Kidney epithelial cell (primary cell): ENCODE data around the gene STK39. TPM values are rescaled to one million over a fixed set of nuclear protein-coding genes. Genes with fewer than 3 reads are reported as not detected.

Experiments used
- DNase-seq: peaks from one replicate; pipeline ENCODE4 v3.0.0-alpha.2; 2010; ENCODE audit warnings: low read depth
- H3K27me3 ChIP-seq: 2 replicates; pipeline ENCODE4 v1.6.0; 2011; ENCODE audit warnings: low read length; ENCODE audit not compliant: control insufficient read depth, insufficient read depth
- H3K36me3 ChIP-seq: 2 replicates; pipeline ENCODE4 v1.5.1; 2011; ENCODE audit warnings: low read length; ENCODE audit not compliant: control insufficient read depth, insufficient read depth
- H3K4me3 ChIP-seq: 2 replicates; pipeline ENCODE4 v1.5.1; 2011; ENCODE audit warnings: low read depth, mild to moderate bottlenecking, control low read depth, low read length
- total RNA-seq: library from RNA; depleted of rRNA; stranded (reverse); fragments of >200 nt; gene quantifications from 2 replicates; pipeline ENCODE4 v1.2.3, GENCODE V29; 2015
- TF ChIP-seq, protein P1 (sequence below): IDR thresholded peaks from 2 replicates; pipeline ENCODE4 v1.5.1; 2011; ENCODE audit warnings: mild to moderate bottlenecking, moderate library complexity, low read length, control low read depth, inconsistent platforms; ENCODE audit not compliant: insufficient read depth, poor library complexity, severe bottlenecking

STK39 gene
- total RNA-seq, 1 donor from 2014 or later = 30.1 TPM

DNA sequence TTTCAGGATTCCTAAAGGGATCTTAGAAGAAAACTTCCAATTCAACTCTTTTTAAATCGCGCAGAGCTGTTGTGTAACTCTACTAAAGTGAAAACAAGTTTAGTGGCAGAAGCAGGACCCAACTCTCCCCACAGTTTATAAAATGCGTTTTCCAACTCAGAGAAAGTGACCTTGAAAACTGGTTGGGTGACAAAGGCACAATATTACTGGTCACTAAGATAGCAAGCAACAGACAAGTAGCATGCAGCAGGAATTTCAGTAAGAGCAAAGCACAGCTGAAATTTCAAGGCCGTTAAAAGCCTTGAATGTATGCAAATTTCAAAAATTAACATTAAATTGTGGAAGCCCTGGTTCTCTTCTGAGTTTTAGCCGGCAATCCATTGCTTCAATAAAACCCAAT, 66.9 kb downstream of the STK39 start:
- Histone ChIP-seq H3K4me3 (no peak overlapping the region), H3K27me3 (no peaks in the 10 kb centered on the region), H3K36me3 (no peaks in the 10 kb centered on the region)
- TF ChIP-seq, protein P1, sequence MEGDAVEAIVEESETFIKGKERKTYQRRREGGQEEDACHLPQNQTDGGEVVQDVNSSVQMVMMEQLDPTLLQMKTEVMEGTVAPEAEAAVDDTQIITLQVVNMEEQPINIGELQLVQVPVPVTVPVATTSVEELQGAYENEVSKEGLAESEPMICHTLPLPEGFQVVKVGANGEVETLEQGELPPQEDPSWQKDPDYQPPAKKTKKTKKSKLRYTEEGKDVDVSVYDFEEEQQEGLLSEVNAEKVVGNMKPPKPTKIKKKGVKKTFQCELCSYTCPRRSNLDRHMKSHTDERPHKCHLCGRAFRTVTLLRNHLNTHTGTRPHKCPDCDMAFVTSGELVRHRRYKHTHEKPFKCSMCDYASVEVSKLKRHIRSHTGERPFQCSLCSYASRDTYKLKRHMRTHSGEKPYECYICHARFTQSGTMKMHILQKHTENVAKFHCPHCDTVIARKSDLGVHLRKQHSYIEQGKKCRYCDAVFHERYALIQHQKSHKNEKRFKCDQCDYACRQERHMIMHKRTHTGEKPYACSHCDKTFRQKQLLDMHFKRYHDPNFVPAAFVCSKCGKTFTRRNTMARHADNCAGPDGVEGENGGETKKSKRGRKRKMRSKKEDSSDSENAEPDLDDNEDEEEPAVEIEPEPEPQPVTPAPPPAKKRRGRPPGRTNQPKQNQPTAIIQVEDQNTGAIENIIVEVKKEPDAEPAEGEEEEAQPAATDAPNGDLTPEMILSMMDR = no peak
- DNase-seq = no peak

DNA sequence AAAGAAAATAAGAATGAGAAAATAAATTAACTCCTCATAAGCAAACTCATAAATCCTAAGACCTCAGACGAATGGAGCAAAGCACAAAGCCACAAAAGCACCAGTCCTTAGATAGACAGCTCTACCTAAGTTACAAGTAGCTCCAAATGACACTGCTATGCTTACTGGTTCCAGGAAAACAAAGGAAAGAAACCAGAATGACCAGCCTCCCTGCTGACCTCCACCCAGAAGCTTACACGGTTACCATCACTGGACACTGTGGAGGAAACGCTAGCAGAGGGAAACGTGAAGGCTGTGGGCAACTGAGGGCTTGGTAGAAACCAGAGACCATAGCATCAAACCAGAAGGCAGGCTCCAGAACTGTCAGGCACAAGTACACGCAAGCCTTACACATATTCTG, 67.8 kb downstream of the STK39 start:
- DNase-seq = no peak
- Histone ChIP-seq H3K36me3 (no peaks in the 10 kb centered on the region), H3K4me3 (no peak overlapping the region), H3K27me3 (no peaks in the 10 kb centered on the region)
- TF ChIP-seq, protein P1 = no peak

DNA sequence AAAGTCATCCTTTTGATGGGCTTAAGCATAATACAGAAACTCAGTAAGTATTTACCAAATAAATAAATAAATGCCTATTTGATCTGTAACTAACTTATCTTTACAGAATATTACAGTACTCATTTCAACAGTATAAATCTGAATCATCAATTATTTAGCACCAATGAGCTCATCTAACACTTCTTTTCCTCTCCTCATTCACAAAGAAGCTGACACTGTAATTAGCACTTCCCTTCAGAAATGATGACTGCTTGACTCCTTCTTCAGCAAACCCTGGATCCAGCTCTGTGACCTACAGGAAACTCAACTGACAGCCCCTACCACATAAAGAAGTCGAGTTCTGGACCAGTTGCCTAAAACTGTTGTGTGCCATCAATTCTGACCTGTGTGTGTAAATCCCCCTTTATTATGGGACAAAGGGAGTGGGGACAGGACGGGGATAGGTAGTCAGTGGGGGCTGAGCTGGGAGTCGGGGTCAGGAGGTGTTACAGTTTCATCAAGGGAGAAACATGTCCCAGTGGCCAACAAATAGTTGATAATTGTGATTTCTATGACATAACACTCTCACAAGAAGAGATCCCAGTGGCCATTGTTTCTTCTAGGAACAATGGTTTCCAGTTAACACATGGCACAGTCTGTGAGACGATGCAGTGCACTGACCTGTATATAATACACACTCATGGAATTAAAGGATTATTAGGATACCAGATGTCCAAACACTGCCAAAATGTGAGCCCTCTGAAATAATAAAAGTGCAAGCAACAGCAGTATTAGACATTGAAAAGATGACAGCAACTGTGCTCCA, 68.7 kb downstream of the STK39 start:
- no peaks in the 10 kb centered on the region for H3K36me3 ChIP-seq
- TF ChIP-seq, protein P1 = no peak
- DNase-seq = no peak

DNA sequence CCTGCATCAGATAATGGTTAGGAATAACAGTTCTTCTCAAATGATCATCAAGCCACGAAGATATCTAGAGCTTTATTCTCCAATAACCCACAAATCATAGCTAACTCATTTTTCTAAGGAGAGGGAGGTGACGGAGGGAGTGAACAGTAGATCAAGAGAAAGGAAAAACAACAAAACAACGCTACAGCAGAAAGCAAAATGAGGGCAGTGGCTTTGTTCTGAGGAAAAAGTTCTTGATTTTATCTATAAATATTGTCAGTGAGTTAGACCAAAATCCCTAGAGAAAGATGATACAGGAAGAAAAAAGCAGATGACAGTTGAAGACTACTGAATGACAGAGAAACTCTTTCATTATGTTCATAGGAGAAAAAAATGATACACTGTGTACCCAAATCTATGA, 71.0 kb downstream of the STK39 start:
- Histone ChIP-seq H3K36me3 (no peaks in the 10 kb centered on the region), H3K4me3 (no peak overlapping the region), H3K27me3 (no peaks in the 10 kb centered on the region)
- TF ChIP-seq, protein P1 = no peak
- DNase-seq = no peak

More for the DNA sequence above, 68.7 kb downstream of the STK39 start:
- Histone ChIP-seq H3K27me3 (no peaks in the 10 kb centered on the region), H3K4me3 (no peak overlapping the region)

DNA sequence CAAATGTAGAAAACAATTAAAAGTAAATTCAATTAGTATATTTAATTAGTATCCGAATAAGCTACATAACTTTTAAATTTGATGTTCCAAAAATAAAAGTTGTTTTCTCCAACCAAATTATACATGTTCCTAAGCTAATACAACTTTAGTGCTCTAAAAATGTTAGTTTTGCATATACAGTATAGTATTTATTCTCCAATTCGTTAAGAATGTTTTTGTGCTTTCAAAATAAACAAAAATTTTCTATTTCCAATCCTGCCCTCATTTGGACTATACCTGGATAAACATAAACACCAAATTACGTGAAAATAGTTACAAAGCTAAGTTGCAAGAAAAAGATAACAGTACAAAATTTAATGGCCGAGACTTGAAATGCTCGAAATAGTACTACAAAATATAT, 71.9 kb downstream of the STK39 start:
- Histone ChIP-seq H3K4me3 (no peak overlapping the region), H3K36me3 (no peaks in the 10 kb centered on the region), H3K27me3 (no peaks in the 10 kb centered on the region)
- DNase-seq = no peak
- TF ChIP-seq, protein P1 = no peak

DNA sequence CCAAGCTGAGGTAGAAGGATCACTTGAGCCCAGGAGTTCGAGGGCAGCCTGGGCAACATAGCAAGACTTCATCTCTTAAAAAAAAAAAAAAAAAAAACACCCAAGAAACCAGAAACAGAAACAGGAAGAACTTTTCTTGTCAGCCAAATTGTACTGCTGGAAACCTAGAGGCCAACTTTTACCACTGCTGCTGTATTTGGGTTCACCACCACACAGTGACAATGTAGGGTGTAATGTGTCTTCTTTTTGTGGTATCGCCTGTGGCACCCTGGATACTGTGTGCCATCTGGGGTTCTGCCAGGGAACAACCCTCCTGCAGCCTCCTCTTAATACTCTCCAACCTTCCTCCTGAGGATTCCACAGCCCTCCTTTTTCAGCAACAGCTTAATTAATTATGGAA, 72.6 kb downstream of the STK39 start:
- no peaks in the 10 kb centered on the region for H3K27me3 ChIP-seq
- TF ChIP-seq, protein P1 = no peak
- no peak for DNase-seq
- no peaks in the 10 kb centered on the region for H3K36me3 ChIP-seq
- H3K4me3 ChIP-seq = no peak overlapping the region
